ENCODE results near the gene C4A. TPM values are rescaled to one million over a fixed set of nuclear protein-coding genes. Genes with fewer than 3 reads are reported as not detected.
A peak's percentile ranks its signal among the peaks of the same experiment; 100 is the strongest.

The C4A gene
- total RNA-seq, 1 donor from 2014 or later: 14.1 TPM

- Mint-ChIP-seq H3K27me3 (peaks cover 11% of the 10 kb centered on the region), H3K4me3 (ENCODE audit: low read depth) (no peak overlapping the region), H3K9me3 (ENCODE audit: low read depth) (no peaks in the 10 kb centered on the region), H3K27ac (no peak overlapping the region), H3K4me1 (ENCODE audit: low read depth) (peaks cover 19% of the 10 kb centered on the region), H3K36me3 (ENCODE audit: insufficient read depth) (no peaks in the 10 kb centered on the region)
- TF ChIP-seq, protein P1, sequence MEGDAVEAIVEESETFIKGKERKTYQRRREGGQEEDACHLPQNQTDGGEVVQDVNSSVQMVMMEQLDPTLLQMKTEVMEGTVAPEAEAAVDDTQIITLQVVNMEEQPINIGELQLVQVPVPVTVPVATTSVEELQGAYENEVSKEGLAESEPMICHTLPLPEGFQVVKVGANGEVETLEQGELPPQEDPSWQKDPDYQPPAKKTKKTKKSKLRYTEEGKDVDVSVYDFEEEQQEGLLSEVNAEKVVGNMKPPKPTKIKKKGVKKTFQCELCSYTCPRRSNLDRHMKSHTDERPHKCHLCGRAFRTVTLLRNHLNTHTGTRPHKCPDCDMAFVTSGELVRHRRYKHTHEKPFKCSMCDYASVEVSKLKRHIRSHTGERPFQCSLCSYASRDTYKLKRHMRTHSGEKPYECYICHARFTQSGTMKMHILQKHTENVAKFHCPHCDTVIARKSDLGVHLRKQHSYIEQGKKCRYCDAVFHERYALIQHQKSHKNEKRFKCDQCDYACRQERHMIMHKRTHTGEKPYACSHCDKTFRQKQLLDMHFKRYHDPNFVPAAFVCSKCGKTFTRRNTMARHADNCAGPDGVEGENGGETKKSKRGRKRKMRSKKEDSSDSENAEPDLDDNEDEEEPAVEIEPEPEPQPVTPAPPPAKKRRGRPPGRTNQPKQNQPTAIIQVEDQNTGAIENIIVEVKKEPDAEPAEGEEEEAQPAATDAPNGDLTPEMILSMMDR (IDR thresholded peaks at IDR 0.05; ENCODE audit: unreplicated experiment): no peak
- no peak for DNase-seq (ENCODE audit: low spot score, unreplicated experiment)
Observed at GRCh38 chr6:31943742-31944141, 38.1 kb upstream of the C4A start.

GRCh38 chr6:31945154-31945506 is 36.7 kb upstream of the C4A start:
- TF ChIP-seq, protein P1 (IDR thresholded peaks at IDR 0.05; ENCODE audit: unreplicated experiment): no peak
- Mint-ChIP-seq H3K27ac (peak overlapping the region; percentile 71), H3K4me3 (ENCODE audit: low read depth) (no peak overlapping the region), H3K4me1 (ENCODE audit: low read depth) (peaks cover 19% of the 10 kb centered on the region), H3K27me3 (peaks cover 11% of the 10 kb centered on the region), H3K9me3 (ENCODE audit: low read depth) (no peaks in the 10 kb centered on the region), H3K36me3 (ENCODE audit: insufficient read depth) (no peaks in the 10 kb centered on the region)
- no peak for DNase-seq (ENCODE audit: low spot score, unreplicated experiment)

- peak within 1 kb of the TSS; percentile 71 for H3K27ac Mint-ChIP-seq
- peaks cover 11% of the 10 kb centered on the region for H3K27me3 Mint-ChIP-seq
- H3K4me1 Mint-ChIP-seq (ENCODE audit: low read depth): peaks cover 17% of the 10 kb centered on the region
- peak within 1 kb of the TSS; percentile 33 for H3K4me3 Mint-ChIP-seq (ENCODE audit: low read depth)
- TF ChIP-seq, protein P1 (IDR thresholded peaks at IDR 0.05; ENCODE audit: unreplicated experiment): no peak
- H3K9me3 Mint-ChIP-seq (ENCODE audit: low read depth): no peaks in the 10 kb centered on the region
- no peak for DNase-seq (ENCODE audit: low spot score, unreplicated experiment)
- H3K36me3 Mint-ChIP-seq (ENCODE audit: insufficient read depth): no peaks in the 10 kb centered on the region
Observed at GRCh38 chr6:31945507-31946369, 36.1 kb upstream of the C4A start, which contains the start of gene CFB. Gene CFB (plus strand): TSS chr6:31946095. CDS start chr6:31946222, 127 bp downstream.

DNA sequence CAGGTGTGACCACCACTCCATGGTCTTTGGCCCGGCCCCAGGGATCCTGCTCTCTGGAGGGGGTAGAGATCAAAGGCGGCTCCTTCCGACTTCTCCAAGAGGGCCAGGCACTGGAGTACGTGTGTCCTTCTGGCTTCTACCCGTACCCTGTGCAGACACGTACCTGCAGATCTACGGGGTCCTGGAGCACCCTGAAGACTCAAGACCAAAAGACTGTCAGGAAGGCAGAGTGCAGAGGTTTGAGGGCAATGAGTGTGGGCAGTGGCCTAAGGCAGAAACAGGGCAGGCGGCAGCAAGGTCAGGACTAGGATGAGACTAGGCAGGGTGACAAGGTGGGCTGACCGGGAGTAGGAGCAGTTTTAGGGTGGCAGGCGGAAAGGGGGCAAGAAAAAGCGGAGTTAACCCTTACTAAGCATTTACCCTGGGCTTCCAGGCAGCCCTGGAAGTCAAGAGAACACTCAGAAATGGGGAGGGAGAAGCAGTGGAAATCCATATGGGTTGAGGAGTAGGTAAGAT is 35.4 kb upstream of the C4A start:
- Mint-ChIP-seq H3K27me3 (peaks cover 11% of the 10 kb centered on the region), H3K36me3 (ENCODE audit: insufficient read depth) (no peaks in the 10 kb centered on the region), H3K9me3 (ENCODE audit: low read depth) (no peaks in the 10 kb centered on the region), H3K4me1 (ENCODE audit: low read depth) (peaks cover 17% of the 10 kb centered on the region), H3K27ac (no peak overlapping the region), H3K4me3 (ENCODE audit: low read depth) (no peak overlapping the region)
- DNase-seq (ENCODE audit: low spot score, unreplicated experiment): no peak
- TF ChIP-seq, protein P1 (IDR thresholded peaks at IDR 0.05; ENCODE audit: unreplicated experiment): no peak

- Mint-ChIP-seq H3K9me3 (ENCODE audit: low read depth) (no peaks in the 10 kb centered on the region), H3K4me1 (ENCODE audit: low read depth) (peaks cover 17% of the 10 kb centered on the region), H3K4me3 (ENCODE audit: low read depth) (no peak overlapping the region), H3K27ac (no peak overlapping the region), H3K27me3 (peaks cover 11% of the 10 kb centered on the region), H3K36me3 (ENCODE audit: insufficient read depth) (no peaks in the 10 kb centered on the region)
- TF ChIP-seq, protein P1 (IDR thresholded peaks at IDR 0.05; ENCODE audit: unreplicated experiment): no peak
- DNase-seq (ENCODE audit: low spot score, unreplicated experiment): no peak
Observed at GRCh38 chr6:31947070-31947675, 34.7 kb upstream of the C4A start.

Data from progenitor cell of endocrine pancreas (in vitro differentiated cells).